GM11168 (cell line): Measurements from ENCODE around the gene SKIC8.
"Not testable (repeated sequence)": the region's sequence is repeated elsewhere in the genome, so short reads cannot be mapped to it uniquely, and the experiment has no call there.

Experiments used
- in situ Hi-C: fragments of 300-500 bp; cut with MboI; formaldehyde crosslinking; loops from one replicate; pipeline ENCODE4 v1.12.0; 2022; ENCODE audit warnings: low sequenced_read_pairs; ENCODE audit not compliant: unreplicated experiment

SKIC8 gene

DNA sequence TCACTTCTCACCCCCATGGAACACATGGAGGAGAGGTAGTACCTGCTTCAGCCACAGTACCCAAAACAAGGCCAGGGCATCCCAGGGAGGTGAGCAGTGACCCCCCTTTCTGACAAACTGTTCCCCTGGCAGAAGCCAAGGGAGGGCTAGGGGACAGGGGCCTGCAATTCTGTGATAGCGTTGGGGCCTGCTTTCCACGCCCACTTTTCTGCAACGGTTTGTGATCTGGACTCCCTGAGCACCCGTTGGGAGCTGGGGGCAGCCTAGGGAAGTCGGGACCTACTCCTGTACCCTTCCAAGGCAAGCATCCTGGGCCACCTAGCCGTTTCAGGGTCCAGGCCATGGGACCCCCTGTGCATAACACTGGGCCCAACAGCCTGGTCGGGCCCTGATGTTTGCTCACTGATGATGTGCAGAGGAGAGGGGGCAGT lies 36.0 kb downstream of the SKIC8 start:
- in situ Hi-C loops: no loop called here

DNA sequence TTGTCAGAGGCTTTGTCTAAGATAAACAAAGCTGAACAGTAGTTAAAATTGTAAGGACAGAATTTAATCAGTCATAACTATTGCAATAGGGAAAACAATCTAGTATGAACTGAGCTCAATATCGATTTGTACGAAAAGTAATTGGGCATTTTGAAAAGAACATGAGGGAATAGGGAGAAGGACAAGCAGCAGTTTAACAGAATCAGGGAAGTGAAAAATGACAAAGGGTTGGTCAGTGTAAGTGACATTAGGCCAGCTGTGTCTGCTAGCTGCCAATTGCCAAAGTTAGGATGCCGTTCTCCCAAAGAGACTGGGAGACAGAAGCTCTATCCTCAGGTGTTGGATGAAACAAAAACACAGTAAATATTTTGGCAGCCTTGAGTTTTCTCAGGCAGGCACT lies 38.3 kb downstream of the SKIC8 start:
- in situ Hi-C loops: no loop called here

- in situ Hi-C loops: no loop called here
These were observed 38.9 kb downstream of the SKIC8 start for GRCh38 chr15:78260489-78260888.

GRCh38 chr15:78259232-78259631 lies 40.2 kb downstream of the SKIC8 start:
- in situ Hi-C loops: no loop called here

- in situ Hi-C loops: no loop called here
These were observed 41.7 kb downstream of the SKIC8 start for GRCh38 chr15:78257681-78258080.

GRCh38 chr15:78256044-78256437 lies 43.4 kb downstream of the SKIC8 start:
- in situ Hi-C loops: no loop called here

DNA sequence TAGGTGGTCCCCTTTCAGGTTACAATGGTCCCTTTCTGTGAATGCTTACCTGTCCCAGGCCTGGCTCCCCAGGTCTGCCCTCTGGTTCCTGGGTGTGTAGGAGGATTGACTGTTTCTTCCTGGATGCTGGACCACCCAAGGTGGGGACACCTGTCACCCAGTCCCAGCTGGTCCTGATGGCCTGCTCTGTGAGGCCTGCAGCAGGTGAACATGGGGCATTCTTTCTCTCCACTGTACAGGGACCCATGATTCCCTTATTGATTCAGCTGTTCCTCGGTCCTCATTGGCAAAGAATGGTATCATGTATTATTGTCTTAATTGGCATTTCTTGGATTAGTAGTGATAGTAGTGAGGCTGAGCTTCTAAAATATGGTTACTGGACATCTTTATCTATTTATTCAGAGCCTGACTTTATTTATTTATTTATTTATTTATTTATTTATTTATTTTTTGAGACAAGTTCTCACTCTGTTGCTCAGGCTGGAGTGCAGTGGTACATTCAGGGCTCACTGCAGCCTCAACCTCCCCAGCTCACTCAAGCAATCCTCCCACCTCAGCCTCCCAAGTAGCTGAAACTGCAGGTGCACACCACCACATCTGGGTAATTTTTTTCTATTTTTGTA lies 43.9 kb downstream of the SKIC8 start:
- in situ Hi-C loops: no loop called here

GRCh38 chr15:78251136-78251535 lies 48.3 kb downstream of the SKIC8 start:
- in situ Hi-C loops: no loop called here

- in situ Hi-C loops: no loop called here
These were observed 50.3 kb downstream of the SKIC8 start for GRCh38 chr15:78249131-78249530.

GRCh38 chr15:78247911-78248310 lies 51.5 kb downstream of the SKIC8 start:
- in situ Hi-C loops: no loop called here

DNA sequence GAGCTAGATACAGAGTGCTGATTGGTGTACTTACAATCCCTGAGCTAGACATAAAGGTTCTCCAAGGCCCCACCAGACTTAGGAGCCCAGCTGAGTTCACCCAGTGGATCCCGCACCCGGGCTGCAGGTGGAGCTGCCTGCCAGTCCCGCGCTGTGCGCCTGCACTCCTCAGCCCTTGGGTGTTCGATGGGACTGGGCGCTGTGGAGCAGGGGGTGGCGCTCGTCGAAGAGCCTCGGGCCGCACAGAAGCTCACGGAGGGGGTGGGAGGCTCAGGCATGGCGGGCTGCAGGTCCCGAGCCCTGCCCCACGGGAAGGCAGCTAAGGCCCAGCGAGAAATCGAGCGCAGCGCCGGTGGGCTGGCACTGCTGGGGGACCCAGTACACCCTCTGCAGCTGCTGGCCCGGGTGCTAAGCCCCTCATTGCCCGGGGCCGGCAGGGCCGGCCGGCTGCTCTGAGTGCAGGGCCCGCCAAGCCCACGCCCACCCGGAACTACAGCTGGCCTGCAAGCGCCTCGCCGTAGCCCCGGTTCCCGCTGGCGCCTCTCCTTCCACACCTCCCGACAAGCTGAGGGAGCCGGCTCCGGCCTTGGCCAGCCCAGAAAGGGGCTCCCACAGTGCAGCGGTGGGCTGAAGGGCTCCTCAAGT lies 53.3 kb downstream of the SKIC8 start:
- in situ Hi-C loops: not testable (repeated sequence)

DNA sequence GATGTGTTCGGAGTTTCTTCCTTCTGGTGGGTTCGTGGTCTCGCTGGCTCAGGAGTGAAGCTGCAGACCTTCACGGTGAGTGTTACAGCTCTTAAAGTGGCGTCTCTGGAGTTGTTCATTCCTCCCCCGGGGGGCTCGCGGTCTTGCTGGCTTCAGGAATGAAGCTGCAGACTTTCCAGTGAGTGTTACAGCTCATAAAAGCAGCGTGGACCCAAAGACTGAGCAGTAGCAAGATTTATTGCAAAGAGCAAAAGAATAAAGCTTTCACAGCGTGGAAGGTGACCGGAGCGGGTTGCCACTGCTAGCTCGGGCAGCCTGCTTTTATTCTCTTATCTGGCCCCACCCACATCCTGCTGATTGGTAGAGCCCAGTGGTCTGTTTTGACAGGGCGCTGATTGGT lies 54.0 kb downstream of the SKIC8 start:
- in situ Hi-C loops: not testable (repeated sequence)

DNA sequence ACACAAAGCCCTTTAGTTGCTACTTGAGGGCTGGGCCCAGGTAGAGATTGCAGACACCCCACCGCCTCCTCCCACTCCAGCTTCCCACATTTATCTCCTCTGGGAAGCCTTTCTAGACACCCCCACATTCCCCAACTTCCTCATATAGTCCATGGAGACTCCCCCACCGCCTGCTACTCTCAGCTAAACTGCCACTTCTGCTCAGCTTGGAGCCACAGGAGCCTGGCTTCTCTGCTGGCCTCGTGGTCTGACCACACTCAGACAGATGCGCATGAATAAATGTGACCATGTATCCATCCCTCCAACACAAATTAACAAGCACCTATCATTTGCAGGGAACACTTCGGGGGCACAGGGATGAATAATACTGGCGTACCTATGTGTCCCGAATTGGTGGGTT lies 54.5 kb downstream of the SKIC8 start:
- in situ Hi-C loops: no loop called here

- in situ Hi-C loops: no loop called here
These were observed 55.3 kb downstream of the SKIC8 start for GRCh38 chr15:78244101-78244500.

DNA sequence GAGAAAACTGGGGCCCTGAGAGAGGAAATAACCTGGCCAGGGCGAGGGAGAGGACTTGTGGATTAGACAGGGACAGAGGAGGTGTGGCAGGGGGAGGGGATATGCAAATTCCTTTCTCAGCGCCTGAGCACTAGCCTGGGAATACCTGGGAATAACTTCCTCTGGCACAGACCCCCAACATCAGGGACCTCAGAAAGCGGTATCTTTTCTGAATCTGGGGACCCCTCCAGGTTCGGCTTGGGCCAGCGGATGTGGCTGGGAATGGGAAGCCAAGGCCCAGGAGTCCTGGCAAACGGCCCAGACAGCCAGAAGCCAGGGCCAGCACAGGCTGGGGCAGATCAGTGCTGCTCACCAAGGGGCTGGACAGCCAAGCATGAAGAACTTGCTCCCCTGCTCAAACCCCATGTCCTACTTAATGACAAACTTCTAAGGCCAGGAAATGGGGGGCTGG lies 55.9 kb downstream of the SKIC8 start:
- in situ Hi-C loops: no loop called here

- in situ Hi-C loops: no loop called here
These were observed 56.4 kb downstream of the SKIC8 start for GRCh38 chr15:78243058-78243457.

GRCh38 chr15:78242128-78242527 lies 57.3 kb downstream of the SKIC8 start:
- in situ Hi-C loops: no loop called here

GRCh38 chr15:78241017-78241416 lies 58.4 kb downstream of the SKIC8 start:
- in situ Hi-C loops: no loop called here

GRCh38 chr15:78239811-78240210 lies 59.6 kb downstream of the SKIC8 start:
- in situ Hi-C loops: loop anchor here (10.0 kb wide), 2 partner anchors 125 to 275 kb away; no protein-coding TSS in a partner anchor

GRCh38 chr15:78237146-78237545 lies 62.3 kb downstream of the SKIC8 start:
- in situ Hi-C loops: loop anchor here (10.0 kb wide), 2 partner anchors 122 to 272 kb away; no protein-coding TSS in a partner anchor

DNA sequence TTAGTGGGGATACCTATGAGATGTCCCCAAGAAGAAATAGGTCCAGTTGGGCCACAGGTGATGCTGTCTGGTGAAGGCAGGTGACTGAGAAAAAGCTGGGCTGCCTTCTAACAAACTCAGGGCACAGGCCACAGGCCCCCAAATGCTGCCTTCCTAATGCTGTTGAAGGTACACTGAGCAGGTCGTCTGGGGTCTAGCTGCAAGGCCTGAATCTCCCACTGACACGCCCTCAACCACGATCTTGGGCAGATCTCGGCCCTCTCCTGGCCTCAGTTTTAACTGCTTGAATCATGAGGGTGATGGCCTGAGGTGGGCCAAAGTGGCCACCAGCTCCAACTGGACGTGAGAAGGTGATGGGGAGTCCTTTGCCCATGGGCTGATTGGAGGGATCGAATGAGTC lies 62.9 kb downstream of the SKIC8 start:
- in situ Hi-C loops: loop anchor here (10.0 kb wide), 2 partner anchors 122 to 272 kb away; no protein-coding TSS in a partner anchor
